GM18511 (cell line): ENCODE results near the gene LDLRAD4.
A peak's percentile ranks its signal among the peaks of the same experiment; 100 is the strongest.

Experiments
- ATAC-seq: cut with Tn5 transposase; IDR thresholded peaks from one replicate; pipeline ENCODE4 v1.9.1; 2021; ENCODE audit warnings: mild to moderate bottlenecking, moderate library complexity; ENCODE audit not compliant: unreplicated experiment

Gene LDLRAD4

DNA sequence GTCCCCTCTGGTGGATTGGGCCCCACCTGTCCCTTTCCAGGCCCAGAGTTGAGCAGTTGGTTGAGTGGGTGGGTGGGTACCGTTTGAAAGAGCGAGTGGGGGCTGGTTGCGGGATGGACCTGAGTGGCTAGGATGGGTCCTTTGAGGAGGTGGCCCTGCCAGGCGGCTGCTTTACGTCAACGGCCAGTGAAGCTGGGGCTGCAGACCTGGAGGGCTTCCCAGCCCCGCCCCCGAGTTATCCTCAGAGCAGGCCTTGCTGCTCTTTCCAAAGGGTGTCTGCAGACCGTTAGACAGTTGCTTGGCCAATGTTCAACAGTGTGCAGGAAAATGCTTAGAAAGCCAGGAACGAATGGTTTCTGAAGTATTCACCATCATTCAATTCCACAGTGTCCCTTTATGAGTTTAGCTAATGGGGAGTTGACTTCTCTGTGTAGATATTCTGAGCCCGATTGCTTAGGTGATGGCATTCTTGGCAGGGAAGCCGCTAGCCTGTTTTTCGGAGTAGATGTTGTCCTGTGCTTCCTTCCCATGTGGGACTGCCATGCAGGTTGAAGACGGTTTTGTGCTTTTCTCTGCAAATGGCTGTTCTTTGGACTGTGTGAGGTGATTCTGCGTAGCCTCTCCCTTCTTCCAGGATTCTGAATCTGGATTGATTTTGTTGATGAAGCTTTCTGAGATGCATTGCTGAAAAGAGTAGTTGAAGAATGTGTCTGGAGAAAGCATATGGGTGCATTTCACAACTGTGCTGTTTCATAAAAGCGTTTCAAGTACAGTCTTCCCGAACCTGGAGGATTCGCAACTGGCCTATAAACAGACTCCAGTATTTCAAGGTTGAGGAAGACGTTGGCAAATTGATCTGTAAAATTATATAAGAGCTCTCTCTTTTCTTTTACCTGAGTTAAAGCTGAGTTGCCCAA is 45.8 kb downstream of the LDLRAD4 start:
- ATAC-seq: no peak

- no peak for ATAC-seq
Measured at GRCh38 chr18:13265008-13265910, 46.7 kb downstream of the LDLRAD4 start.

GRCh38 chr18:13265911-13266217 is 47.3 kb downstream of the LDLRAD4 start:
- ATAC-seq: no peak

DNA sequence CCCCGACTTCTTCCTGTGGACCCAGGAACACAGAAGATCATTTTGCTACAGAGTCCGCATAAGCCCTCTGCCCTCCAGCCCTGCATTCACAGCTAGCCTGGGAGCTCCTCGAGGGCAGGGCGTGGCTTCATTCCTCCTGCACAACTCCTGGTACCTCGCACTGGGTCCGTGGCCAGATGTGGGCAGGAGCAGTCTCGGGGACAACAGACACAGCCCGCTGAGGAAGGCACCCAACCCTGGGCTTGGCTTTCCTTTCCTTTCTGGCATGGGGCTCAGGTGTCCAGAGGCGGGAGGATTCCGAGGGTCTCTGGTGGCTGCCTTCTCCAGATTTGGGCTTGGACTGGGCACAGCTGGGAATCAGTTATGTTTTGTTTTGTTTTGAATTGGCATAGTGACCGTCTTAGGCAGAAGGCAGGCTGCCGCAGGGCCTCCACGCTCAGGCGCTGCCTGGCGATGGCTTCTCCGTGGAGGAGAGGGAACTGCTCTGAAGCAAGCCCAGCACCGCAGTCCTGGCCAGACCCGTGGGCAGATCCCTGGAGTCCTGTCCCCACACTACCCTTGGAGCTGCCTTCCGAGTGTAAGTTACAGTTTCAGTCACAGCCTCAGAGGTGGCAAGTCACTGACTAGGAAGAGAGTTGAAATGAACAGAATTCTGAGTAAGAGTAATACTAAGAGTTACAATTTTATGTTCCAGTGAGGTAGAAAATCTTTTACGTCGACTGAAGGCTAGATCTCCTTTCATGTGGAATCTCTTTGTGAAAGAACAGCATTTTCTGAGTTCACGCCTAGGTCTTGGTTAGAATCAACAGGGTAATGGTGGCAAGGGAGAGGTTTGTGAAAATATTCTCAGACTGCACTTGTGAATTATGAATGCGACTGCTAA is 47.9 kb downstream of the LDLRAD4 start:
- ATAC-seq: no peak

GRCh38 chr18:13267431-13267873 is 48.9 kb downstream of the LDLRAD4 start:
- ATAC-seq: no peak

DNA sequence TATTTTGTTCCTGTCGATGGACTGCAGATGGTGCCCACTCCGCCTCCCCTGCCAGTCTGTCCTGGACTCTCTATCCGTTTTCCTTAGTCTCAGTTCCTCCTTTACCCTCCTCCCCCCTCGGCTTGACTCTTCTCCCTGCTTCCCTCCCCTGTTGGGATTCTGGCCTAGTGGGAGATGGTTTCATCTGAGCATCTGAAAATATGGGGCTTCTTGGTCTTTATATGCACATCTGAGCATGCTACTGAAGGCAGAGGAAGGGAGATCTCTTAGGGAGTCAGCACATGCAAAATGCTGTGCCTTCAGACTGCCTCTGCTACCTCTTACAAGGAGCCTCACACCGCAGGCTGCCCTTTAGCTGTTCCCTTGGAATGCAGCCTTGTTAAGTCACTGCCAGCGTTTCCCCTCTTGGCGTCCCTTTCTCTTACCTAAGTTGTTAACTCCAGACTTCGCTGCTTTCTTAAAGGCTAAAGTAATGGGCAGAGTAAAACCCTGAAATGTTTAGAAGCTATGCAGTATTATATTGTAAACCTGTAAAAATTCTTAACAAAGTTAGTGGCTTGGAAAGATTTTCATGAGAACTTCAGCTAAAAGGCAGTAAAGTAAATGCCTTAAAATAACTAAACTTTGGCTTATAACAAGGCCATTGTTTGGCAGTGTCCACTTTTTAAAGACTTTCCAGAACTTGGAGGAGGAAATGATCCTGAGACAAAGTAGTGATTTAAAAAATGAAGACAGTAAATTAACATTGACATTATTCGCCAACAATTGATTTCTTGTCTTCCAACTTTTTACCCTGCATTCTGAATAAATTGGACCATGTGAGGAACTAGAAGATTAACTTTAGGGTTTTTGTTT is 49.8 kb downstream of the LDLRAD4 start:
- ATAC-seq: no peak

DNA sequence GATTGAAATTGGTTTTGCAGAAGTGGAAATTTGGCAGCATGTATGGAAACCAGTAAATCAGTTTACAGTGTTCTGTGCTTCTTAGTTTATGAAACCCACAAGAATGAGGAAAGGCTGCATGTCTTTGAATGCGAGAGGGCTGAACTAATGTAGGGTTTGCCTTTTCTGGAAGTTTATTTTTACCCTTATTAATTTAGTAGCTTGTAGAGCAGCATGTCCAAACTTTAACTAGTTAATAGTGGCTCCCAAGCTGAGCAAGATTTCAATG is 50.4 kb downstream of the LDLRAD4 start:
- ATAC-seq: no peak

DNA sequence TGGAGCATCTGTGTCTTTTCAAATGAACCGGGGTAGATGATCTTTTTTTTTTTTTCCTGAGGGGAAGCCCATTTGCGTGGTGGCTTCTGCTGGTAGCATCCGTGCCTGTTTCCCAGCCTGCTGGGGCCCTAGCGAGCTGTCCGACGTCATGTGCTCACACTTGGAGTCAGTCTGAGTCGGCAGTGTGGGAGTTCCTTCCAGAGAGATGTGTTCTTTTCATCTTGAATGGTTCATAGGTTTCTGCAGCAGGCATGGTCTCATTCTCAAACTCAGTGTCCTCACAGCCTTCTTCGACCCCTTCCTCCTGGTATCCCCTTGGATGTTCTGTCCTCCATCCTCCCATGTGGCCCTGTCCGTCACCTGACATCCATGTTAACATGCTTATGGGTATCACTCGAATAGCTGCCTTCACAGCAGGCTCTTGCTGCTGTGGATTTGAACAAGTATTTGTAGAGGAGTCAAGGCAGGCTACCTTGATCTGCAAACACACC is 51.0 kb downstream of the LDLRAD4 start:
- ATAC-seq: no peak

DNA sequence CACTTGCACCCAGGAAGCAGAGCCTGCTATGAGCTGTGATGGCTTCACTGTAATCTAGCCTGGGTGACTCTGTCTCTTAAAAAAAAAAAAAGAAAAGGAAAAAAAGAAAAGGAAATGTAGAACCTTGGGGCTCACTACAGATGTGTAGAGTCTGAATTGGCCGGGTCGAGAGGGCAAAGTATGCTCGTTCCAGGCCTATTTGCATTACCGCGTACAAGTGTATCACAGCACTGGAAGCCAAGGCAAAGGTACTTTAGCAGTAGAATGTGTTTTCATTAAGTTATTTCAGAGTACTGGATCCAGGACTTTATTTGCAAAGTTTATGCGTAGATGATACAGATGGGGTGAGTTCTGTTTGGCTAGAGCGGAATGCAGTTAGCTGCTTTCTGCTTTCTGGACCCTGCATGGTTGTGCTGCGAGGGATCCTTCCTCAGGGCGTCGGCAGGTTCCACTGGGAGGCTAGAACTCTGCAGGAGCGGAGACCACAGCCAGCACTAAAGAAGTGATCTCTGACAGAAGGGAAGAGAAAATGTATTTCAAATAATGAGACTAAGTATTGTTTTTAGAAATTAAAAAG is 51.8 kb downstream of the LDLRAD4 start:
- no peak for ATAC-seq

GRCh38 chr18:13271302-13271911 is 52.8 kb downstream of the LDLRAD4 start:
- ATAC-seq: no peak

DNA sequence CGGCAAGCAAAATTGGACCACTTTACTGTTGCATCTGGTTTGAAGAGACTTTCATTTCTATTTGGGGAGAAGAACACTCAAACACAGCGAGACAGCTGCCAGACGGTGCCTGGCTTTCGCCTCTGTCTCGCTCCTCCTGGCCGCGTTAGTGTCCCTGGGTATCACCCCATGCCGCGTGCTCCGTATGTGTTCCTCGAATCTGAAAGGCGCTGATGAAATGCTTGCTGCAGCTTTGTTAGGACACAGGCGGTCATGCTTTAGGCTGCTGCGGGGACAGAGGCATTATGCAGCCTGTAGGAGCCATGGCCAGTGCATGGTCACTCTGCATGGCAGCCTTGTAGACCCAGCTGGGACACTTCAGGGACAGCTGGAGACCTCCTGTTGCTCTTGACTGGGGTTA is 53.9 kb downstream of the LDLRAD4 start:
- ATAC-seq: no peak

- no peak for ATAC-seq
Measured at GRCh38 chr18:13273800-13274199, 55.2 kb downstream of the LDLRAD4 start.

GRCh38 chr18:13275075-13275474 is 56.5 kb downstream of the LDLRAD4 start:
- no peak for ATAC-seq

GRCh38 chr18:13276530-13277520 is 58.3 kb downstream of the LDLRAD4 start:
- ATAC-seq: no peak

DNA sequence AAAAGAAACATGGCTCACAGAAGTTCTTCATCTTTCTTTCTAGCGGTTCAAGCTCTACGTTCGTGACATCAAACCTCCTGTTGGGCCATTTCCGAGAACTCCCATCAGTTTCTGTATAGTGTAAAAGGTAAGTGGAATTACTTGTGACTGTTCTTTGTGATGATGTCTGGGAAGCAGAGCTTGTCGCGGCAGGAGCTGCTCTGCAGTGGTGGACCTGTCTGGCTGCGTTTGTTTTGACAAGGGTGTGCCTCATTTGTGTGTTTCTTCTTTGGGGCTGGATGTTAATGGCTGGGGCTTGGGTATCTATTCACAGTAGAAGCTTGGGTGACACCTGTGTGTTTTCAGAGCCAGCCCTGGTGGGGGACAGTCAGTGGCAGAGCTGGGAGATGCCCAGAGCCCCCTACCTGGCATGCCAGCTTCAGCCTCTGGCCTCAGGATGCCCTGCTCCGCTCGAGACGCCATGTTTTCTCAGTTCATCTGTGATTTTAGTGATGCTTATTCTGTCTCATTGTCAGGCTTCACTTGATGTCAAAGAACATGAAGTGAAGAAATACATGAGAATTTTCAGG is 59.6 kb downstream of the LDLRAD4 start:
- ATAC-seq: no peak

- ATAC-seq: peak; percentile 93
Measured at GRCh38 chr18:13279181-13280069, 60.9 kb downstream of the LDLRAD4 start.
